Smooth muscle cell (in vitro differentiated cells): Measurements from ENCODE around the gene FOXN3. TPM values are rescaled to one million over a fixed set of nuclear protein-coding genes. Genes with fewer than 3 reads are reported as not detected.

ENCODE experiments used
- DNase-seq: peaks from one replicate; lab custom pipeline; 2025; ENCODE audit not compliant: unreplicated experiment; lab: John Stamatoyannopoulos, UW
- H2AFZ ChIP-seq: fragments of 200-600 bp; sonication (generic); 2 replicates; pipeline ENCODE4 v1.6.0; 2016; ENCODE audit warnings: antibody characterized with exemption, low read depth, mild to moderate bottlenecking
- H3F3A ChIP-seq: fragments of 200-600 bp; sonication (generic); 2 replicates; pipeline ENCODE4 v1.6.0; 2017; ENCODE audit warnings: antibody characterized with exemption, low read depth
- H3K27ac ChIP-seq: fragments of 200-600 bp; sonication (generic); 2 replicates; pipeline ENCODE4 v1.5.1; 2016; ENCODE audit warnings: low read depth, mild to moderate bottlenecking
- H3K27me3 ChIP-seq: fragments of 200-600 bp; sonication (generic); 2 replicates; pipeline ENCODE4 v1.6.1; 2016; ENCODE audit warnings: low read depth, mild to moderate bottlenecking
- H3K36me3 ChIP-seq: fragments of 200-600 bp; sonication (generic); 2 replicates; pipeline ENCODE4 v1.5.1; 2016; ENCODE audit warnings: low read depth
- H3K4me1 ChIP-seq: fragments of 200-600 bp; sonication (generic); 2 replicates; pipeline ENCODE4 v1.5.1; 2016; ENCODE audit warnings: low read depth
- H3K4me2 ChIP-seq: fragments of 200-600 bp; sonication (generic); 2 replicates; pipeline ENCODE4 v1.6.0; 2016; ENCODE audit warnings: mild to moderate bottlenecking
- H3K4me3 ChIP-seq: fragments of 200-600 bp; sonication (generic); 2 replicates; pipeline ENCODE4 v1.5.1; 2016; ENCODE audit warnings: mild to moderate bottlenecking
- H3K79me2 ChIP-seq: fragments of 200-600 bp; sonication (generic); 2 replicates; pipeline ENCODE4 v1.6.0; 2016; ENCODE audit warnings: low read depth, mild to moderate bottlenecking
- H3K9ac ChIP-seq: fragments of 200-600 bp; sonication (generic); 2 replicates; pipeline ENCODE4 v1.6.0; 2016; ENCODE audit warnings: low read depth
- H3K9me3 ChIP-seq: fragments of 200-600 bp; sonication (generic); replicated peaks from 2 replicates; pipeline ENCODE4 v1.5.1; 2016; ENCODE audit warnings: low read depth
- H4K20me1 ChIP-seq: fragments of 200-600 bp; sonication (generic); 2 replicates; pipeline ENCODE4 v1.6.0; 2016; ENCODE audit warnings: low read depth
- WGBS: methylation state at CpG from one replicate; pipeline ENCODE4 v1.1.7; 2016; ENCODE audit warnings: low lambda C conversion rate; 5-methylcytosine and 5-hydroxymethylcytosine counted together
- polyA plus RNA-seq: library from polyadenylated mRNA; unstranded; fragments of >200 nt; fragmentation: Nextera tagmentation; extraction: Ambion mirVana; gene quantifications from 2 replicates; pipeline ENCODE4 v1.2.1, GENCODE V29; 2016
- total RNA-seq: library from RNA; depleted of rRNA; stranded (reverse); fragments of >200 nt; gene quantifications from 2 replicates; pipeline ENCODE4 v1.2.3, GENCODE V29; 2014
- TF ChIP-seq, protein P1 (sequence below): fragments of 200-600 bp; sonication (generic); IDR thresholded peaks from 2 replicates; pipeline ENCODE4 v1.5.1; 2017; ENCODE audit warnings: borderline replicate concordance, mild to moderate bottlenecking, antibody characterized with exemption; ENCODE audit not compliant: insufficient read depth, poor library complexity, severe bottlenecking

Gene FOXN3
- total and polyA plus RNA-seq, 2 experiments from 2014 or later: 24.5 to 31.5 TPM

DNA sequence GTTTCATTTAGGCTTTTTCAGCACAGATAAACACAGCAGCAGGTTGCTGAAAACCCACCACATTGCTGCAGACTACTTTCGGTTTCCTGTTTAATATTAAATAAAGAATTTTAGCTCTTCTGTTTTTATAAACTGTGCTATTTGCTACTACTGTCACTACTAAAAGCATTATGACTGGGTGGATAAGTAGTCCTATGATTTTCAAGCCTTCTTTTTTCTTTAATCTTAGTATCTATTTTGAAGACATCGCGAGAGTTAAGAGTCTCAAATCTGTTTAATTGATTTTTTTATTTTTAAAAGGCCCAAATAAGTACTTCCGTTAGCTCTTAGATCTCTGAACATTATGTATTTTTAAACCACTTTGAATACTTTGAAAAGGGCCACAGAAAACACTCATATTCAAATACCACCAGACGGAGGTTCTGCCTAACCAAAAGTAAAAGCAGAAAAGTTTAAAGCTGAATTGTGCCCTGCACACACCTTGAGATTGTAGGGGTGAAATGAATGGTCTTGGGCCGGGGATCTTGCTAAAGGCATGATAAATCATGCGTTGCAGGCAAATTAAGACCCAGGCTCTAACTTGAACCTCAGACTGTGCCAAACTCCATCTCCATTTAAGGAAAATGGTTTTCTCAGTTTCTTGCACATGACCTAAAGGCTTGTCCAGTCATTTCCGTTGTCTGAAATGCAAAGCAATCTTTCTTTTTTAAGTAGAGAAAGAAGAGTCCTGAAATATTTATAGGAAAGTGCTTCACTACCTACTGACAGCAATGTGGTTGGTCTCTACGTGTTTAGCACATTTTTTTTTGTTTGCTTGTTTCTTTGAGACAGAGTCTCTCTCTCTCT is 13.6 kb upstream of the FOXN3 start:
- peaks cover 6% of the 10 kb centered on the region for H3F3A ChIP-seq
- no peaks in the 10 kb centered on the region for H3K27me3 ChIP-seq
- WGBS: 77% methylated on average over 9 of the region's 9 CpGs
- no peaks in the 10 kb centered on the region for H3K9me3 ChIP-seq
- DNase-seq: no peak
- H3K79me2 ChIP-seq: no peaks in the 10 kb centered on the region
- no peak overlapping the region for H3K27ac ChIP-seq
- H3K9ac ChIP-seq: no peak overlapping the region
- H3K4me2 ChIP-seq: peak overlapping the region; percentile 69
- peaks cover 22% of the 10 kb centered on the region for H3K4me1 ChIP-seq
- H2AFZ ChIP-seq: no peak overlapping the region
- no peaks in the 10 kb centered on the region for H3K36me3 ChIP-seq
- H4K20me1 ChIP-seq: no peaks in the 10 kb centered on the region
- TF ChIP-seq, protein P1, sequence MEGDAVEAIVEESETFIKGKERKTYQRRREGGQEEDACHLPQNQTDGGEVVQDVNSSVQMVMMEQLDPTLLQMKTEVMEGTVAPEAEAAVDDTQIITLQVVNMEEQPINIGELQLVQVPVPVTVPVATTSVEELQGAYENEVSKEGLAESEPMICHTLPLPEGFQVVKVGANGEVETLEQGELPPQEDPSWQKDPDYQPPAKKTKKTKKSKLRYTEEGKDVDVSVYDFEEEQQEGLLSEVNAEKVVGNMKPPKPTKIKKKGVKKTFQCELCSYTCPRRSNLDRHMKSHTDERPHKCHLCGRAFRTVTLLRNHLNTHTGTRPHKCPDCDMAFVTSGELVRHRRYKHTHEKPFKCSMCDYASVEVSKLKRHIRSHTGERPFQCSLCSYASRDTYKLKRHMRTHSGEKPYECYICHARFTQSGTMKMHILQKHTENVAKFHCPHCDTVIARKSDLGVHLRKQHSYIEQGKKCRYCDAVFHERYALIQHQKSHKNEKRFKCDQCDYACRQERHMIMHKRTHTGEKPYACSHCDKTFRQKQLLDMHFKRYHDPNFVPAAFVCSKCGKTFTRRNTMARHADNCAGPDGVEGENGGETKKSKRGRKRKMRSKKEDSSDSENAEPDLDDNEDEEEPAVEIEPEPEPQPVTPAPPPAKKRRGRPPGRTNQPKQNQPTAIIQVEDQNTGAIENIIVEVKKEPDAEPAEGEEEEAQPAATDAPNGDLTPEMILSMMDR: no peak
- H3K4me3 ChIP-seq: no peak overlapping the region

GRCh38 chr14:89429199-89430181 is 12.5 kb upstream of the FOXN3 start:
- TF ChIP-seq, protein P1: no peak
- Histone ChIP-seq H3K9ac (peak overlapping the region; percentile 0), H3K9me3 (no peaks in the 10 kb centered on the region), H3K27me3 (no peaks in the 10 kb centered on the region), H2AFZ (no peak overlapping the region), H3K79me2 (no peaks in the 10 kb centered on the region), H3K4me1 (peaks cover 22% of the 10 kb centered on the region), H3F3A (peaks cover 8% of the 10 kb centered on the region), H3K4me3 (peak overlapping the region; percentile 1), H3K4me2 (peak overlapping the region; percentile 69), H3K27ac (peak overlapping the region; percentile 72), H4K20me1 (no peaks in the 10 kb centered on the region), H3K36me3 (no peaks in the 10 kb centered on the region)
- 39% methylated on average over 14 of the region's 14 CpGs for WGBS
- DNase-seq: no peak

GRCh38 chr14:89428546-89429198 is 11.6 kb upstream of the FOXN3 start:
- WGBS: 83% methylated on average over 17 of the region's 17 CpGs
- Histone ChIP-seq H3K27ac (peak overlapping the region; percentile 72), H3K4me3 (no peak overlapping the region), H3K27me3 (no peaks in the 10 kb centered on the region), H3K9ac (no peak overlapping the region), H4K20me1 (no peaks in the 10 kb centered on the region), H3K9me3 (no peaks in the 10 kb centered on the region), H2AFZ (no peak overlapping the region), H3K79me2 (no peaks in the 10 kb centered on the region), H3F3A (peaks cover 8% of the 10 kb centered on the region), H3K4me2 (peak overlapping the region; percentile 69), H3K4me1 (peaks cover 22% of the 10 kb centered on the region), H3K36me3 (no peaks in the 10 kb centered on the region)
- no peak for DNase-seq
- TF ChIP-seq, protein P1: no peak
